EL (cell line): ENCODE results near the gene KCNJ1.
A peak's percentile ranks its signal among the peaks of the same experiment; 100 is the strongest.

Experiments used
- DNase-seq: peaks from one replicate; pipeline ENCODE4 v3.0.0-alpha.2; 2016

Gene KCNJ1

GRCh38 chr11:128819198-128819597, 47.9 kb downstream of the KCNJ1 start:
- no peak for DNase-seq

DNA sequence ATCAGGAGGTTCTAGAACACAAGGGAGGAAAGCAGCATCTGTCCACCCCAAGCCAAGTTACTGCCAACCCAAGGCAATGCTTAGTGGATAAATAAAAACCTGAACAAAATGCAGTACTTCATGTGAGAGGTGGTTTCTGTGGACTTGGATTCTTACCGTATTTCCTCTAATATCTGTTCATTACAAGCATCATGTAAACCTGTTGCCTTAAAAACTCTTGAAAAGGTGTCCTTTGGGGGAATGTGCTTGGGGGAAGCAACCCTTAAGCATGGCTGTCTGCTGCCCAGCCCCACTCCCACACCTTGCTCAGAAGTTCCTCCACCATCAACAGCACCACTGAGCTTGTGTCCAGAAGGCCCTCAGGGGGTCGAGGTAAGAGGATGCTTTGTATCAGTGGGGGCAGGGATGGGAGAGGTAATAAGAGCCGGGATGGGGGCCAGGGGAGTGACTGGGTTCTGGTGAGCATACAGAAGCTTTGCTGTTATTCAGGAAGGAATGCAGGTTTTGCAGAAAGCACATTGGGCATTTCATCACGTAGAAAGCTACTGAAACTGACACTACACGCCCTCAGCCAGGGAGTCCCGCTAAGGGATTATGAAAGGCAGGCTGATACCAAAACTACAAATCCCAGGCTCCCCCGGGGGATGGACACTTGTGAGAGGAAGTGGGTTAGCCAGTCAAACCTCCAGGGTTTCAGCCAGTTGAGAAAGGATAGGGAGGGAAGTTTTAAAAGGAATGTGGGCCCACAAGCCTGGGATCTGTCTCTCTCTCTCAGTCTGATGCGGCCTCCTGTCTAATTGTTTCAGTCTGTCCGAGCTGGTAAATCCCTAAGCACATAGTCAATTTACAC, 52.0 kb downstream of the KCNJ1 start:
- DNase-seq, result peak; percentile 93

- DNase-seq, result no peak
These were observed 53.4 kb downstream of the KCNJ1 start for GRCh38 chr11:128813729-128814128.

DNA sequence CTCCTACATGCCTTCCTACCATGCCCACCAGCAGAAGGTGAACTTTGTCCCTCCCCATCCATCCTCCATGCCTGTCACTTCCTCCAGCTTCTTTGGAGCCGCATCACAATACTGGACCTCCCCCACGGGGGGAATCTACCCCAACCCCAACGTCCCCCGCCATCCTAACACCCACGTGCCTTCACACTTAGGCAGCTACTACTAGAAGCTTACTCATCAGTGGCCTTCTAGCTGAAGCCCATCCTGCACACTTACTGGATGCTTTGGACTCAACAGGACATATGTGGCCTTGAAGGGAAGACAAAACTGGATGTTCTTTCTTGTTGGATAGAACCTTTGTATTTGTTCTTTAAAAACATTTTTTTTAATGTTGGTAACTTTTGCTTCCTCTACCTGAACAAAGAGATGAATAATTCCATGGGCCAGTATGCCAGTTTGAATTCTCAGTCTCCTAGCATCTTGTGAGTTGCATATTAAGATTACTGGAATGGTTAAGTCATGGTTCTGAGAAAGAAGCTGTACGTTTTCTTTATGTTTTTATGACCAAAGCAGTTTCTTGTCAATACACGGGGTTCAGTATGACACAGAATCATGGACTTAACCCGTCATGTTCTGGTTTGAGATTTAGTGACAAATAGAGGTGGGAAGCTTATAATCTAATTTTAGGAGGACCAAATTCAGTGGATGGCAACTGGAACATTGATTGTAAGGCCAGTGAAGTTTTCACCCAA, 56.1 kb downstream of the KCNJ1 start:
- DNase-seq, result no peak

DNA sequence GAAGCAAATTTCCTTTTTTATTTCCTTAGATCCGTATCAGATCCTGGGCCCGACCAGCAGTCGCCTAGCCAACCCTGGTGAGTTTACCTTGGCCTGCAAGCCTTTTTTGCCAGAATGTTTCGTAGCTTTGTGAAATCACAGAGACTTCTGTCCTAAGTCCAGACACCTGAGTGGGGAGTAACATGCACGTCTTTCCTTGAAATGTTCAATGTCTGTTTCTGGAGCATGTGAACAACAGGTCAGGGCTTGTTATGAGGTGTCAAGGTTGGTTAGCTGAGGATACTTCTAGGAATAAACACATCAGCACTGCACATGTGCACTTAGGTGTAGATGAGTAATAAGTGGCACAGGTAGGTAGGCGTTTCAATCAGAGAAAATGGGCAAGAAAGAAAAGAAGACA, 58.0 kb downstream of the KCNJ1 start:
- no peak for DNase-seq

DNA sequence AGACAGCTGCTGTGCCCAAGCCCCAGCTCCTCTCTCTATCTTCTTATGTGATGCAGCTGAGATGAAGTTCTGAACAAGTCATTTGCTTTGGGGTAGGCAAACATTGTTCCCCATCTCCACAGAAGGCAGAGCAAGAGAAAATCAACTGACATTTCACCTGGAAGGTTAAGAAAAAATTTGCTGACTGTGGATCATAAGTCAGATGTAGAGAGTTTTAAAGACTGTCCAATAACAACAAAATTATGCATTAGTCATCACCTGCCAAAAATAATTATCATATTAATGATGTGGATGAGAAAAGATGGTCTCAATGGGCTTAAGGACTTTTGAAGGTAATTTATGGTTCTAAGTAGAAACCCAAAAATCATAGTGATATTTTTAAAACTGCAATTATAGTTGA, 59.2 kb downstream of the KCNJ1 start:
- no peak for DNase-seq

DNA sequence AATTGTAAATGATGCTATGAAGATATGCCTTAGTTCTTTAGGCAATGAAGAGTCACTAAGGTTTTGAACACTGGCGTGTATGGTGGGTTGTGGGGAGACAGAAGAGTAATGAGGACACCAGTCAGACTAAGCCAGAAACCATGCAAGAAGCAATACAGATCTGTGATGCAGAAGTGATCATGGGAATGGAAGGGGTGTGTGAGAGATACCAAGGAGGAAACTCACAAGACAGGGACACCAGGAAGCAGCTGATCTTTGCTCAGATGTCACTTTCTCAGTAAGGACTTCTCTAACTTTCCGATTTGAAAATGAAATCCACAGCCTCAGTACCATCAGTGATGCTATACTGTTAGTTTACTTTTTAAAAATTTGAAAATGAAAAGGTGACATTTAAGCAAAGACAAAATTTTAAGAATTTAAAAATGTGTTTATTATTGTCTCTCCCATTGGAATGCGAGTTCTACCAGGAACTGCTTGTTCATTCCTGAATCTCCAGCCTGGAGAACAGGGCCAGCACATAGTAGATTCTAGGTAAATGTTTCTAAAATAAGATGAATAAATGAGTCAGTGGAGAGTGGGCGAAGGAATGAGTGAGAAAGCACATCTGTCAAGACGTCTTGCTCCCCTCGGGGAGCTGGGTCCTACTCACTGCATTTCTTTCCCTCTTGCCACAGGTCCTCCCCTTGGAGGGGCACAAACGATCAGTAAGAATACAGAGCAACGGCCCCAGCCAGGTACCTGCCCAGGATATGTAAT, 60.4 kb downstream of the KCNJ1 start:
- DNase-seq, result no peak

DNA sequence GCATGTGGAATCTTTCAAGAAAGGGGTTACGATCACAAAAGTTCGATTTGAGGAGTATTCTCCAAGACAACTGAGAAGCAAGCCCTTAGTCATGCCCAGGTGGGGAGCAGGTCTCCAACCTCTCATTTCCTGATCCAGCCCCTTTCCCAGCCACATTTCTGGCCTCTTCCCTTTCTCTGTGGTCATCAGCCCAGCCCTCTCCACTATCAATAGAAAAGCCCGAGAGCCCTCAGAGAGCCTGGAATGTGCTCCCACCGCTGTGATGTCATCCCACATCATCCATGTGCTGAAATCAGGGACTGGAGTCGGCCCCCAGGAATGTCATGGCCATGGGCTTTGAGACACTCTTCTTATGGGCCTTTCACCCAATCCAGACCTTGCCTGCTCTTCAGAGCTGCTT, 62.6 kb downstream of the KCNJ1 start:
- peak; percentile 60 for DNase-seq

DNA sequence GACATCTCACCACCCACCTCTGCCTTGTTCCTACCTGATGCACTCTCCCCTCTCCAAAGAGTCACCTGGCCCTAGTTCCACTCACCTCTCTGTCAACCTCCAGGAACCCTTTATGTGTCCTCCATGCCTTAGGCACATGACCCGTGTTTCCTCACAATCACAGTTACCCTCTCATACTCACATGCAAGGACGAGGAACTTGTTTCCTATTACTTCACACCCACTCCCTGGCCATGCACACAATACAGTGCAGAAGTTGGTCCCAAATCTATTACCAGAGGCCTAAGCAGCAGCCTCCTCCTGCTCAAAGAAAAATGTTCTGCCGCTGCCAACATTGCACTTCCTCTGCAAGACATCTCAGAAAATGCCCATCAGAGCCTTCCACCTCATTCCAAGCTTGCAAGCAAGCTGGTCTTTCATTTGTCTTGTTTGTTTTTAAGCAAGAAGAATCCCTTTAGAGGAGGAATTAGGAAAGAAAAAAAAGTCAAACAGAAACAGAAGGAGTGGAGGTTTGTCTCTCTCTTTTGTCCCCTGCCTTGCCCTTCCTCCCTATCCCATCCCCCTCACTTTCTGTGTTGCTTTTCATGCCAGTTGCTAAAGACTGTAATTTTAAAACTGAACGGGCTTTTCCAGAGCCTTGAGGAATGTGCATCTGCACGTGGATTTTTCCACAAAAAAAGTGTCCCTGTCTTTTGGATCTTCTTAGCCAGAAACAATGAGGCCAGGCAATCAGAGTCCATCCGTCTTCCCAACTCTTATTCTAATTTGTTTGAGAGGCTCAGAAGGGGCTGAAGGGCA, 63.4 kb downstream of the KCNJ1 start:
- DNase-seq, result no peak

DNA sequence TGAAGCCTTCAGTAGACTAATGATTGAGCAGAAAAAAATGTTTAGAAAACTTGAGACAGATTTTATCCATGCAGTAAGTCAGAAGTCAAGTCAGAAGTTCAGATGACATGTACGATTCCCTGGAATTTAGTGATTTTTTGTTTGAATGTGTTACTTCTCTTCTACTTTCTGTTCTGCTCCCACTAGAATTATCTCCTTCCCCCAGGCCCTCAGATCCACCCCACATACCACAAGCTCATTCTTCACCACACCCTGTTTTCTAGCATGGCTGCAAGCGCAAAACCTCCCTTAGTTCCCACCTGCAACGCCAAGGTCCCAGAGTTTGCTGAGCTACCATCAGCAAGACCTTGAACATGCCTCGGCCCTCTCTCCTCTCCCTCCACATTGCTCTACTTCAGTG, 64.1 kb downstream of the KCNJ1 start:
- DNase-seq, result no peak

DNA sequence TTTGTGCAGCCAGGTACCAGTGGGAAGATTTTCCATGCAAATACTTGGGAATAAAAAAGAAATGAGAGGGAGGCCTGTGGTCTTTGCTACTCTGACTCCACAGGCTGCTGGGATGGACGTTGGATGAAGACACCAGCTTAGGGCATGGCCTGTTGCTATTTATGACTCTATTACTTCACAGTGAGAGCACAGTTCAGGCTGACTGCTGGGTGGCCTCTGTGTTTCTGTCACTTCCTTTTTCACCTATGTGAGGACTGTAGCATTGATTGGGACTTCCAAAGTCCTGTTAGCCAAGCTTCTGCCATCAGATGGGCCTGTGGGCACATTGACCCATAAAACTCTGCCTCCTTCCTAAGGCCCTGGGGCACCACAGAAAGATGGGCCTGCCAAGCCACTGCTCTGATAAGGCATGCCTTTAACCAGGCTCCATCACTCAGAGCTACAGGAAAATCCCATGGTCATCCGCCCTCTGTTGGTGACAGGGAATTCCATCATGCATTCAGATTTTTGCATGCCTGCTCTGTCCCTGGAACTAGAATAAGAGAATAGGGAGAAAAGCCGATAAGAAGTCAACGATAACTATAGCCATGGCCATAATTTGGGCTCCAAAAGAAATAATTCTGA, 64.6 kb downstream of the KCNJ1 start:
- peak; percentile 60 for DNase-seq

- no peak for DNase-seq
These were observed 66.2 kb downstream of the KCNJ1 start for GRCh38 chr11:128800871-128801417.

DNA sequence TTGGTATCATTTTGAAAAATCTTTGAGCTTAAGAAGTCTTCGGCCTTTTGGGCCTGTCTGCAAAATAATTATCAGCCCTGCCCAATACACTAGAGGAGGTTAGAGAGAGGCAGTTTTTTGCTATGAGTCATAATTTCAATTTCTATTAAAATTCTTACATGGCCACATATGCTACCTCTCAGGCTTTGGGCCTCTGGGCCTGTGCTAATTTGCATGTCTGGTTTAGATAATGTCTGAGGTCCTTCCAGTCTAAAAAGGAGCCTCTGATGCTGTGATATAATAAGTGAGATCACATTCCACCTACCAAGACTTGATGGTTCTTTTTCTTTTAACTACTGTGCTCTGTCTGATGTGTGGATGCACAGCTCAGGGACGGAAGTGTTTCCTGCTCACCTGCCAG, 70.8 kb downstream of the KCNJ1 start:
- DNase-seq, result peak; percentile 80

- DNase-seq, result no peak
These were observed 76.9 kb downstream of the KCNJ1 start for GRCh38 chr11:128790196-128790595.

- no peak for DNase-seq
These were observed 77.5 kb downstream of the KCNJ1 start for GRCh38 chr11:128789497-128790150.
